SH-SY5Y (cell line): ENCODE results near the gene ZNF521.

Experiments
- GATA2 ChIP-seq: IDR thresholded peaks from 2 replicates; pipeline ENCODE4 v1.6.1; 2011; ENCODE audit warnings: mild to moderate bottlenecking, low read depth, low read length
- GATA3 ChIP-seq: IDR thresholded peaks from 2 replicates; pipeline ENCODE4 v1.6.1; 2011; ENCODE audit warnings: low read depth, mild to moderate bottlenecking, low read length, moderate library complexity

DNA sequence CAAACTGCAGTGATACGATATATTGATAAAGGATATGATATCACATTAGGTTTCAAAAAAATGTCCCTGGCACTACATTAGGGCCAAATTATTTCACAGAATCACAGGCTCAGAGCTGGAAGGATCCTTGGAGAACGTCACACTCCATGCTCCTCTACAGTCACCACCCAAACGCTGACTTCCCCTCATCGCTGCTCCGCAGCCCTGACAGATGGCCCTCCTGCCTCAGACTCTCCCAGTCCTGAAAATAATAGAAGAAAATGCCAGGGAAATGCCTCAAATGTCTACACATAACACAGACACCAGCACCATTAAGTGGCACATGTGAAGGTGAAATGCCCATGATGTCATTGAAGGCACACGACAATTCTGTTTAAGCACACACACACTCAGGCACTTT is 72.0 kb downstream of the ZNF521 start:
- TF ChIP-seq GATA2 (no peak), GATA3 (no peak)
